ENCODE results near the gene KMT2C.

GRCh38 chr7:152231089-152231488 is 204.7 kb downstream of the KMT2C start:
- no peak for TF ChIP-seq CTCF (IDR thresholded peaks at IDR 0.05; ENCODE audit: low read depth, low read length)
- TF ChIP-seq EZH2phosphoT487 (IDR thresholded peaks at IDR 0.05; ENCODE audit: low read depth), result no peak

Data from OCI-LY3 (cell line).